Keratinocyte (primary cell): ENCODE measurements around the gene ATXN7L2. TPM values are rescaled to one million over a fixed set of nuclear protein-coding genes. Genes with fewer than 3 reads are reported as not detected.

Source experiments
- DNase-seq: peaks from one replicate; pipeline ENCODE4 v3.0.0-alpha.2; 2011; ENCODE audit warnings: low read depth, missing footprints, low spot score
- FAIRE-seq: peaks from 2 replicates; lab custom pipeline; 2011; peaks lifted over from hg19 to GRCh38; lab: Jason Lieb, UNC
- H2AFZ ChIP-seq: 2 replicates; pipeline ENCODE4 v1.6.0; 2012; ENCODE audit warnings: low read length, control low read depth, inconsistent platforms; ENCODE audit not compliant: control insufficient read depth
- H3K27ac ChIP-seq: 2 replicates; pipeline ENCODE4 v1.5.1; 2011; ENCODE audit warnings: low read length; ENCODE audit not compliant: control insufficient read depth, insufficient read depth
- H3K27me3 ChIP-seq: 3 replicates; pipeline ENCODE4 v1.6.0; 2011; ENCODE audit warnings: low read length; ENCODE audit not compliant: control insufficient read depth, insufficient read depth; ENCODE audit errors: extremely low read depth
- H3K36me3 ChIP-seq, 2 experiments: 2 replicates in 1 of 2; 3 replicates in 1 of 2; pipeline ENCODE4 v1.5.1; 2011; ENCODE audit warnings: low read length in 2 of 2, mild to moderate bottlenecking in 1 of 2; ENCODE audit not compliant: control insufficient read depth in 2 of 2, insufficient read depth in 2 of 2; ENCODE audit errors: extremely low read depth in 1 of 2
- H3K4me1 ChIP-seq: 3 replicates; pipeline ENCODE4 v1.5.1; 2011; ENCODE audit warnings: low read length; ENCODE audit not compliant: control insufficient read depth, insufficient read depth; ENCODE audit errors: extremely low read depth
- H3K4me2 ChIP-seq: 3 replicates; pipeline ENCODE4 v1.6.0; 2011; ENCODE audit warnings: low read depth, low read length; ENCODE audit not compliant: control insufficient read depth, insufficient read depth; ENCODE audit errors: extremely low read depth
- H3K4me3 ChIP-seq, 3 experiments: fragments of 200-600 bp in 1 of 3; sonication (generic) in 1 of 3; 2 replicates in 2 of 3; 3 replicates in 1 of 3; pipeline ENCODE4 v1.5.1; 2011 to 2016; ENCODE audit warnings: low read length in 3 of 3, mild to moderate bottlenecking in 3 of 3, control low read depth in 2 of 3, inconsistent platforms in 1 of 3, low read depth in 1 of 3, mixed read lengths in 1 of 3, mixed run types in 1 of 3, moderate library complexity in 1 of 3; ENCODE audit not compliant: control insufficient read depth in 2 of 3, insufficient read depth in 2 of 3; ENCODE audit errors: extremely low read depth in 1 of 3
- H3K79me2 ChIP-seq: 2 replicates; pipeline ENCODE4 v1.6.0; 2012; ENCODE audit warnings: low read length; ENCODE audit not compliant: control insufficient read depth, insufficient read depth
- H3K9ac ChIP-seq: 3 replicates; pipeline ENCODE4 v1.6.0; 2011; ENCODE audit warnings: low read length; ENCODE audit not compliant: control insufficient read depth, insufficient read depth; ENCODE audit errors: extremely low read depth
- H3K9me1 ChIP-seq: 3 replicates; pipeline ENCODE4 v1.6.0; 2011; ENCODE audit warnings: low read length; ENCODE audit not compliant: control insufficient read depth, insufficient read depth; ENCODE audit errors: extremely low read depth
- H3K9me3 ChIP-seq: 2 replicates; pipeline ENCODE4 v1.5.1; 2012; ENCODE audit warnings: low read depth, low read length; ENCODE audit not compliant: control insufficient read depth
- H4K20me1 ChIP-seq: 3 replicates; pipeline ENCODE4 v1.6.0; 2011; ENCODE audit warnings: low read length; ENCODE audit not compliant: control insufficient read depth, insufficient read depth; ENCODE audit errors: extremely low read depth
- EZH2 ChIP-seq: IDR thresholded peaks from one replicate; pipeline ENCODE4 v1.6.1; 2012; ENCODE audit warnings: inconsistent platforms, mild to moderate bottlenecking, low read length, moderate library complexity
- dilution Hi-C: fragments of 300-500 bp; cut with MboI; formaldehyde crosslinking; loops from one replicate; pipeline ENCODE4 v1.7.0; 2020; ENCODE audit warnings: low sequenced_read_pairs; ENCODE audit not compliant: extremely low pct_ligation_motif_present
- polyA plus RNA-seq, 5 experiments: library from polyadenylated mRNA; depleted of rRNA in 3 of 5; stranded (reverse) in 3 of 5; stranded (forward) in 1 of 5; unstranded in 1 of 5; fragments of >200 nt; gene quantifications; 1 replicate in 1 of 5; 2 replicates in 3 of 5; 3 replicates in 1 of 5; pipeline versions ENCODE4 v1.2.1 to v1.2.3, GENCODE V29; 2011 to 2012; ENCODE audit warnings: missing spikeins in 2 of 5, low read depth in 1 of 5, low replicate concordance in 1 of 5
- TF ChIP-seq, protein P1 (sequence below), 3 experiments: IDR thresholded peaks in 1 of 3; conservative IDR thresholded peaks in 1 of 3; optimal IDR thresholded peaks in 1 of 3; 2 replicates in 2 of 3; 3 replicates in 1 of 3; pipeline versions ENCODE3 to v1.5.1; 2011; ENCODE audit warnings: low read length in 3 of 3, mild to moderate bottlenecking in 3 of 3, moderate library complexity in 2 of 3, control low read depth in 1 of 3, inconsistent platforms in 1 of 3; ENCODE audit not compliant: insufficient read depth in 2 of 3; ENCODE audit errors: extremely low read depth in 1 of 3

Gene ATXN7L2
- polyA plus RNA-seq, 1 donor (not counting 4 experiments of a cell fraction or from before 2014, with no cell fraction given), result 1.2 TPM

DNA sequence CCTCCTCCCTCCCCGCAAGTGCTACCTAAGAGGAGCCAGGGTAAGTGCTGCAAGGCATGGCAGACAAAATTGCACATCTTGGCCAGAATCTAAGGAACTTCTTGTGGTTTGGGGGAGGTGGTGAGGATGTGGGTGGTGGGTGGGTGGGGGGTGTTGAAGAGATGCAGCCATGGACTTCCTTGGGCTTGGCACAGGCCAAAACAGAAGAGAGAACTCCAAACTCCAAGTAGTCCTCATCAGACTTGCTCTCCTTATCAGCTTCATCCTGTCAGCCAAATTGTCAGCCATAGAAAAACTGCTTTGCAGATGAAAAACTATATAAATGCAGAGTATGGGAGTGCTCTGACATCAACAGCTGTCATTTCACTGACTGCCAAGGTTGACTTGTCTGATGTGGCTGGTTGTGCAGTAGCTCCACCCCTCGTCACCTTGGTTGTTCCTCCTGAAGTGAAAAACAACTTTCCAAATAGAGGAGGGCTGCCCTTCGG, 18.7 kb downstream of the ATXN7L2 start:
- Histone ChIP-seq H3K36me3 (peaks cover 0 to 3% of the 10 kb centered on the region in 2 experiments), H3K79me2 (no peaks in the 10 kb centered on the region), H3K4me3 (no peak overlapping the region), H3K9ac (no peak overlapping the region), H3K27ac (no peak overlapping the region), H3K4me2 (no peak overlapping the region), H2AFZ (no peak overlapping the region), H3K9me3 (no peaks in the 10 kb centered on the region), H3K27me3 (no peaks in the 10 kb centered on the region), H3K9me1 (no peaks in the 10 kb centered on the region), H3K4me1 (peaks cover 16% of the 10 kb centered on the region), H4K20me1 (no peaks in the 10 kb centered on the region)
- dilution Hi-C loops, result no loop called here
- no peak for TF ChIP-seq EZH2
- TF ChIP-seq, protein P1, sequence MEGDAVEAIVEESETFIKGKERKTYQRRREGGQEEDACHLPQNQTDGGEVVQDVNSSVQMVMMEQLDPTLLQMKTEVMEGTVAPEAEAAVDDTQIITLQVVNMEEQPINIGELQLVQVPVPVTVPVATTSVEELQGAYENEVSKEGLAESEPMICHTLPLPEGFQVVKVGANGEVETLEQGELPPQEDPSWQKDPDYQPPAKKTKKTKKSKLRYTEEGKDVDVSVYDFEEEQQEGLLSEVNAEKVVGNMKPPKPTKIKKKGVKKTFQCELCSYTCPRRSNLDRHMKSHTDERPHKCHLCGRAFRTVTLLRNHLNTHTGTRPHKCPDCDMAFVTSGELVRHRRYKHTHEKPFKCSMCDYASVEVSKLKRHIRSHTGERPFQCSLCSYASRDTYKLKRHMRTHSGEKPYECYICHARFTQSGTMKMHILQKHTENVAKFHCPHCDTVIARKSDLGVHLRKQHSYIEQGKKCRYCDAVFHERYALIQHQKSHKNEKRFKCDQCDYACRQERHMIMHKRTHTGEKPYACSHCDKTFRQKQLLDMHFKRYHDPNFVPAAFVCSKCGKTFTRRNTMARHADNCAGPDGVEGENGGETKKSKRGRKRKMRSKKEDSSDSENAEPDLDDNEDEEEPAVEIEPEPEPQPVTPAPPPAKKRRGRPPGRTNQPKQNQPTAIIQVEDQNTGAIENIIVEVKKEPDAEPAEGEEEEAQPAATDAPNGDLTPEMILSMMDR (optimal IDR thresholded peaks at IDR 0.05 in 1 of 3, IDR thresholded peaks at IDR 0.05 in 1 of 3, conservative IDR thresholded peaks at IDR 0.05 in 1 of 3; ENCODE audit: extremely low read depth in 1 of 3, insufficient read depth in 2 of 3, low read length in 3 of 3), result no peak
- no peak for FAIRE-seq
- no peak for DNase-seq

DNA sequence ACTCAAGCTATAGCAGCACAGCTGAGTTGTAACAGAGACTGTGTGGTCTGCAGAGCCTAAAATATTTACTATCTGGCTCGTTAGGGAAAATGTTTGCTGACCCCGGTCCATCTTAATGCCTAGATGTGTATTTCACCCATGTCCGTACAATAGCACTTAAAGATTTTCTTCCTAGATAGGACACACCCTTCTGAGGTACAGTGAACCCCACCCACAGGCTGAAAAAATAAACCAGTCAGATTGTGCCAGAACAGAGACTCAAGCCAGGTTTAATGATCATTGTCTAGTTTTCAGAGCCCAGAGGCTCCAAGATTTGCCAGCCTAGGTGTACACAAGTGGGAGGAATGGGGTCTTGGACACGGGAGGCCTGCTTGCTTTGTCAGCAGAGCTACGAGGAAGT, 20.2 kb downstream of the ATXN7L2 start:
- no peaks in the 10 kb centered on the region for H4K20me1 ChIP-seq
- no peak for FAIRE-seq
- no peak overlapping the region for H3K4me2 ChIP-seq
- no peak overlapping the region for H3K27ac ChIP-seq
- H3K9ac ChIP-seq, result no peak overlapping the region
- no peaks in the 10 kb centered on the region for H3K79me2 ChIP-seq
- DNase-seq, result no peak
- H3K9me1 ChIP-seq, result no peaks in the 10 kb centered on the region
- dilution Hi-C loops, result no loop called here
- peaks cover 0 to 1% of the 10 kb centered on the region in 2 experiments for H3K36me3 ChIP-seq
- H3K4me1 ChIP-seq, result peaks cover 12% of the 10 kb centered on the region
- H3K4me3 ChIP-seq, result no peak overlapping the region
- TF ChIP-seq EZH2, result no peak
- TF ChIP-seq, protein P1 (optimal IDR thresholded peaks at IDR 0.05 in 1 of 3, IDR thresholded peaks at IDR 0.05 in 1 of 3, conservative IDR thresholded peaks at IDR 0.05 in 1 of 3; ENCODE audit: extremely low read depth in 1 of 3, insufficient read depth in 2 of 3, low read length in 3 of 3), result no peak
- no peak overlapping the region for H2AFZ ChIP-seq
- H3K9me3 ChIP-seq, result no peaks in the 10 kb centered on the region
- peaks cover 8% of the 10 kb centered on the region for H3K27me3 ChIP-seq
